WTC11 (cell line): Measurements from ENCODE around the gene USP21.

Experiments used
- ELF4 ChIP-seq: sonication (generic); formaldehyde crosslinking; IDR thresholded peaks from 2 replicates; pipeline ENCODE4 v1.8.1; 2022; ENCODE audit warnings: low read depth, mild to moderate bottlenecking, moderate library complexity, missing genetic modification reagents
- MAX ChIP-seq: sonication (generic); formaldehyde crosslinking; IDR thresholded peaks from 2 replicates; pipeline ENCODE4 v1.8.0; 2022; ENCODE audit warnings: mild to moderate bottlenecking, missing genetic modification reagents
- NFYB ChIP-seq: sonication (generic); formaldehyde crosslinking; conservative IDR thresholded peaks from 2 replicates; pipeline ENCODE4 v1.8.0; 2022; ENCODE audit warnings: low read depth, missing genetic modification reagents
- TF ChIP-seq, protein P1 (sequence below): sonication (generic); formaldehyde crosslinking; conservative IDR thresholded peaks from 2 replicates; pipeline ENCODE4 v1.8.1; 2022; ENCODE audit warnings: mild to moderate bottlenecking, missing genetic modification reagents

DNA sequence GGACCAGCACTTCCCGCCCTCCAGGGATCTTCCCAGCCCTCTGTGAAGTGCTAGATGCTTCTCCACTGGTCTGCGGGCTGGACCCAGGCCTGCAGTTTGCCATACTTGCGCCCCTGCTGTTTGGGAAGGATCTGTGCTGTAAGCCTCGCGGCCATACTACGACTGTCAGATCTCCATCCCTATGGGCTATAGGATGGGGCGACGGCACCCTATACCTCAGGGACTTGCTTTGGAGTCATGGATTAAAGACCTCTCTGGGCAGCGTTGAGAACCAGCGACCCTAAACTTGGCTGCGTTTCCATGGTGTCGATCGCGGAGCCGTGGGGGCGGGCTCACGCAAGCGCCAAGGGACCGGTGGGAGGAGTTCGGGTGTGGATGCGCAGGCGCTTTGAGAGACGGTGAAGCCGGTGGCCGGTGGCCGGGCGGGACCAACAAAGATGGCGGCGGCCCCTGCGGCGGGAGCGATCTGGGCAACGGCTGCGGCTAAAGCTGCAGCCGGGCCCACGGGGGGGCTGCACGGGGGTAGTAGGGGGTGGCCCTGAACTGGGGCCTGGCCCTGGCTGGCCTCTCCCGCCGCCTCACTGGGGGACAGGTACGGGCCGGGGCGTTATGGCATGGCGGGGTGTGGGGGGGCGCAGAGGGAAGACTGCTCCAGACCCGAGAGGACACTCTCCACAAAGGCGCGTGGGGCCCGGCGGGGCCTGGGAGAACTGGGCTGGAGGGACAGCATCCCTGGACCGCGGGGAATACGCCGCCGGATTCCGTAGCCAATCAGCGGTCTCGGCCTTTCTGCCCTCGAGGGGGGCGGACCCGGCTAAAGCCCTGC lies at the start of gene USP21:
- TF ChIP-seq ELF4 (CRISPR knock-in tag) (no peak), NFYB (peak; percentile 63), MAX (CRISPR knock-in tag) (peak; percentile 68)
- TF ChIP-seq, protein P1, sequence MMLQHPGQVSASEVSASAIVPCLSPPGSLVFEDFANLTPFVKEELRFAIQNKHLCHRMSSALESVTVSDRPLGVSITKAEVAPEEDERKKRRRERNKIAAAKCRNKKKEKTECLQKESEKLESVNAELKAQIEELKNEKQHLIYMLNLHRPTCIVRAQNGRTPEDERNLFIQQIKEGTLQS (CRISPR knock-in tag) = no peak
